ENCODE results near the gene TNFRSF6B.

TNFRSF6B gene

DNA sequence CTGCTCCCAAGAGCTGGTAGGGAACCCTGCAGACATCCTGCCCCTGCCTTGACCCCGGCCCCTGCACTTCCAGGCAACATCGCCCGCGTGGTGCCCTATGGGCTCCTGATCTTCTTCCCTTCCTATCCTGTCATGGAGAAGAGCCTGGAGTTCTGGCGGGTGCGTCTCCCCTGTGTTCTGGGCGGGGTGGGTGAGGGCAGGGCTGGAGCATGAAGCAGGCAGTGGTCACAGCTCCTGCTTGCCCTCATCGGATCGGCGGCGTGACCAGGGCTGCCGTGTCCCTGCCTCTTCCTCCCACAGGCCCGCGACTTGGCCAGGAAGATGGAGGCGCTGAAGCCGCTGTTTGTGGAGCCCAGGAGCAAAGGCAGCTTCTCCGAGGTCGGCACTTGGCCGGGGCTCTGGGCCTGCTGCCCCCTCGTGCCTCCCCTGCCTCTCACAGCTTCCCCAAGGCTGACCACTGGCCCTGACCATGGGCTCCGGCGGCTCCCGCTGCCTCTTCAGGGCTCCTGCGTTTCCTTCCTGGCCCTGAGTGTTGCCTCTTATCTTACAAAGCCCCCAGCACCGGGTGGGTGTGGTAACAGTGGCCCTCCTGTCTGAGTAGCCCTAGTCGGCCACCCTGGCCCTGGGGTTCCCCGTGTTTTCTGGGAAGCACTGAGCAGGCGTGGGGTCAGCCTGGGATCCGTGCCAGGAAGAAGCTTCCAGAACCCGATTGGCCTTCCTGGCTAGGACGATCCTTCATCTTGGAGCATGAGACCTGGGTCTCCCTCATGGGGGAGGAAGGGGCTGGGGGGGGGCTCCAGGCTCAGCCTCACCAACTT, 8.0 kb upstream of the TNFRSF6B start:
- no peak overlapping the region for H3K4me3 ChIP-seq (ENCODE audit: low read depth, low read length)
- no peak for DNase-seq (ENCODE audit: low read depth, low spot score)
- TF ChIP-seq, protein P1, sequence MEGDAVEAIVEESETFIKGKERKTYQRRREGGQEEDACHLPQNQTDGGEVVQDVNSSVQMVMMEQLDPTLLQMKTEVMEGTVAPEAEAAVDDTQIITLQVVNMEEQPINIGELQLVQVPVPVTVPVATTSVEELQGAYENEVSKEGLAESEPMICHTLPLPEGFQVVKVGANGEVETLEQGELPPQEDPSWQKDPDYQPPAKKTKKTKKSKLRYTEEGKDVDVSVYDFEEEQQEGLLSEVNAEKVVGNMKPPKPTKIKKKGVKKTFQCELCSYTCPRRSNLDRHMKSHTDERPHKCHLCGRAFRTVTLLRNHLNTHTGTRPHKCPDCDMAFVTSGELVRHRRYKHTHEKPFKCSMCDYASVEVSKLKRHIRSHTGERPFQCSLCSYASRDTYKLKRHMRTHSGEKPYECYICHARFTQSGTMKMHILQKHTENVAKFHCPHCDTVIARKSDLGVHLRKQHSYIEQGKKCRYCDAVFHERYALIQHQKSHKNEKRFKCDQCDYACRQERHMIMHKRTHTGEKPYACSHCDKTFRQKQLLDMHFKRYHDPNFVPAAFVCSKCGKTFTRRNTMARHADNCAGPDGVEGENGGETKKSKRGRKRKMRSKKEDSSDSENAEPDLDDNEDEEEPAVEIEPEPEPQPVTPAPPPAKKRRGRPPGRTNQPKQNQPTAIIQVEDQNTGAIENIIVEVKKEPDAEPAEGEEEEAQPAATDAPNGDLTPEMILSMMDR (IDR thresholded peaks at IDR 0.05; ENCODE audit: low read depth, low read length) = no peak
- in situ Hi-C loops (cut with HindIII; ENCODE audit: low sequenced_read_pairs) = no loop called here

DNA sequence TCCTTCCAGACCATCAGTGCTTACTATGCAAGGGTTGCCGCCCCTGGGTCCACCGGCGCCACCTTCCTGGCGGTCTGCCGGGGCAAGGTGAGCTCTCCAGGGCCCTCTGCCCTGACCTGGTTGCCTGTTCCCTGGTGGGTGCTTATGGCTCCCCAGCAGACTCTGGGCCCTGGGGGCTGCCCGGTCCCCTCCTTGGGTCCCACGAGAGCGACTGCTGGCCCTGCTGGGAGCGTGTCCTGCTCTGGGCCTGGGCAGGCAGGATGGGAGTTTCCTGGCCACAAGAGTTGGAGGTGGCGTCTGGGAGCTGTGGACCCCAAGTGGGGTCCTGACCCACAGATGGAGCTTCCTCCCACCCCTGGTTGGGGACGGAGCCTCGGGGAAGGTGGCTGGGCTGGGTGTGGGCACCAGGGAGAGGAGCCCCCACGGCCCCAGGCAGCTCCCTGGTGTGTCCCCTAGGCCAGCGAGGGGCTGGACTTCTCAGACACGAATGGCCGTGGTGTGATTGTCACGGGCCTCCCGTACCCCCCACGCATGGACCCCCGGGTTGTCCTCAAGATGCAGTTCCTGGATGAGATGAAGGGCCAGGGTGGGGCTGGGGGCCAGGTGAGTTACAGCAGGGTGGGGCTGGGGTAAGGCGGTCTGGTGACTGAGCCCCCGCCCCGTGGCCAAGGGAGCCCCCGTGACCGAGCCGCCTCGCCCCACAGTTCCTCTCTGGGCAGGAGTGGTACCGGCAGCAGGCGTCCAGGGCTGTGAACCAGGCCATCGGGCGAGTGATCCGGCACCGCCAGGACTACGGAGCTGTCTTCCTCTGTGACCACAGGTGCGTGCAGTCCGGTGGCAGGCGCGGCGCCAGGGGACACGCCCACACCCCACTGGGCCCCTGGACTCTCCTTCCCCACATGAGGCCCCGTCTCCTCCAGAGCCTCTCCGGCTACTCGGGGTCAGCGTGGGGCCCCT, 7.1 kb upstream of the TNFRSF6B start:
- in situ Hi-C loops (cut with HindIII; ENCODE audit: low sequenced_read_pairs) = no loop called here
- TF ChIP-seq, protein P1 (IDR thresholded peaks at IDR 0.05; ENCODE audit: low read depth, low read length) = no peak
- no peak overlapping the region for H3K4me3 ChIP-seq (ENCODE audit: low read depth, low read length)
- DNase-seq (ENCODE audit: low read depth, low spot score) = no peak

DNA sequence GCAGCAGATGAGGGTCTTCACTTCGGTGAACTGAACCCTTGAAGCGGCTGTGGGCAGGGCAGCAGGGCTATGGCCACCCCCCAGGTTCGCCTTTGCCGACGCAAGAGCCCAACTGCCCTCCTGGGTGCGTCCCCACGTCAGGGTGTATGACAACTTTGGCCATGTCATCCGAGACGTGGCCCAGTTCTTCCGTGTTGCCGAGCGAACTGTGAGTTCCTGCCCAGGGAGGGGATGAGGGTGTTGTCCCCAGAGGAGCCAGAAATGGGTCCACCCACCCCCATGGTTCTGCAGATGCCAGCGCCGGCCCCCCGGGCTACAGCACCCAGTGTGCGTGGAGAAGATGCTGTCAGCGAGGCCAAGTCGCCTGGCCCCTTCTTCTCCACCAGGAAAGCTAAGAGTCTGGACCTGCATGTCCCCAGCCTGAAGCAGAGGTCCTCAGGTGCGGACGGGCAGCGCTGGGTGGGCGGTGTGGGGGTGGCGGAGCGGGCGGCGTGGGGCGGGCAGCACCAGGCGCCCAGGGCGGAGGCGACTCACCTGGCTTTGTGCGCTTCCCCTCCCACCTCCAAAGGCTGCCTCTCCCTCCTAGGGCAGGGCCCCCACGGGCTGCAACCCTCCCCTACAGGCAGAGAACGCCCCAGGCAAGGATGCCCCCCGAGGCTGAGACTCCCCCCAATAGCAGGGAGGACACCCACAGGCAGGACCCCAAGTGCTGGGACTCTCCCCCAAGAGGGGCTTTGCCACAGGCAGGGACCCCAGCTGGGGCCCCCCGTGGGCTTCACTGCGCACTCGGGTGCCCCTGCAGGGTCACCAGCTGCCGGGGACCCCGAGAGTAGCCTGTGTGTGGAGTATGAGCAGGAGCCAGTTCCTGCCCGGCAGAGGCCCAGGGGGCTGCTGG, 6.2 kb upstream of the TNFRSF6B start:
- TF ChIP-seq, protein P1 (IDR thresholded peaks at IDR 0.05; ENCODE audit: low read depth, low read length) = no peak
- H3K4me3 ChIP-seq (ENCODE audit: low read depth, low read length) = no peak overlapping the region
- in situ Hi-C loops (cut with HindIII; ENCODE audit: low sequenced_read_pairs) = no loop called here
- DNase-seq (ENCODE audit: low read depth, low spot score) = no peak

DNA sequence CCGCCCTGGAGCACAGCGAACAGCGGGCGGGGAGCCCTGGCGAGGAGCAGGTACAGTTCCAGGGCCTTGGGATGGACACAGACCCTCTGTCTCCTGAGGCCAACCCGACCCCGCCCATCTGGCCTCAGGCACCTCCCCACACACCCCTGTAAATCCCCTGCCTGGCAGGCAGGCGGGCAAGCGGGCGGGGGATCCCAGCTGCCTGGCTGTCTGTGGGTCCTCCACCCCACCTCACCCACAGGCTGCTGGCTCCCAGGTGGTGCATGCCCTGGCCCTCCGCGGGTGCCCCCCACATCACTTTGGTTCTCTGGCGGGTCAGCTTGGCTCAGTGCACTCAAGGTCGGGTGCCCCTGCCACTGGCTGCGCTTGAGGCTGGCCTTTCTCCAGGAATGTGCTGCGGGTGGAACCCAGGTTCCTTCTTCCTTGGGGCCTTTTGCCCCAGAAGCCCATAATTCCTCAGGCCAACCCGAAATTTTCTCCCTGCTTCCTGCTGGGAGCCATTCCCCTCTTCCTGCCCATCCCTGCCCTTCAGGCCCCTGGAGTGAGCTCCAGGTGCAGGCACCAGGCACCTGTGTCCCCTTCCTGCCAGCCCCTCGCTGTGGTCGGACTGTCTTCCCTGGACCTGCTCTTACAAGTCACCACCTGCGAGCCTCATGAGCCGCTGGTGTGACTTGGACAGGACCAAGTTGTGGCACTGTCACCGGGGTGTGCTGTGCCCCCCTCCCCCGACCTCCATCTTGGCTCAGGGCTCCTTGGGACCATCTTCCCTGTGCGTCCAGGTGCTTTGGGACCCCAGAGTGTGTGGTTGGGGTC, 5.3 kb upstream of the TNFRSF6B start:
- no peak overlapping the region for H3K4me3 ChIP-seq (ENCODE audit: low read depth, low read length)
- no peak for DNase-seq (ENCODE audit: low read depth, low spot score)
- TF ChIP-seq, protein P1 (IDR thresholded peaks at IDR 0.05; ENCODE audit: low read depth, low read length) = no peak
- in situ Hi-C loops (cut with HindIII; ENCODE audit: low sequenced_read_pairs) = no loop called here

DNA sequence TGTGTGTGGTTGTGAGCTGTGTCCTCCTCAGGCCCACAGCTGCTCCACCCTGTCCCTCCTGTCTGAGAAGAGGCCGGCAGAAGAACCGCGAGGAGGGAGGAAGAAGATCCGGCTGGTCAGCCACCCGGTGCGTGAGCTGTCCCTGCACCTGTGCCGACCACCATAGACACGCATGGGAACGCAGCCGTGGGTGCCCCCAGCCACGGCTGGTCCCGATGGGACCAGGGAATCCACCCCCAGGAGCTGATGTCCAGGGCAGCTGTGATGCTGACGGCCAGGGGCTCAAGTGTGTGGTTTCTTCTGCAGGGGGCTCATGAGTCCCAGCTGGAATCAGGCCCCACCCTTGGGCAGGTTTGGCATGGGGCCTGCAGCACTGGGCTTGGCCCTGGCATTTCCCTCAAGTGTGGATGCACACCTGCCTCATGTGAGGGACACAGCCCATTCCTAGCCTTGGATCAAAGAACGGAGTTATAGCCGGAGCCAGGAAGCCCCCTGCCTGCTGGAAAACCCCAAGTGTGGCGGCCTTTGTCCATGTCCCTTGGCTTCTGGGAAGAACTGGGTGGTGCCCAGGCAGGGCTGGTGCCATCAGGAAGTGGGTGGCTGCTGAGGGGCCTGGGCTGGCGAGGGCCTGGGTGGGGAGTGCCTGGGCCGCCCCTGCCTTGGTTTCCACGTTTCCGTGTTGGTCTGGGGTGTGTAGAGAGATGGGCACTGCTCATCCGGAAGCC, 4.6 kb upstream of the TNFRSF6B start:
- in situ Hi-C loops (cut with HindIII; ENCODE audit: low sequenced_read_pairs) = no loop called here
- TF ChIP-seq, protein P1 (IDR thresholded peaks at IDR 0.05; ENCODE audit: low read depth, low read length) = no peak
- no peak for DNase-seq (ENCODE audit: low read depth, low spot score)
- no peak overlapping the region for H3K4me3 ChIP-seq (ENCODE audit: low read depth, low read length)

Measured in astrocyte of the spinal cord (primary cell).